ENCODE data around the gene OPA3. TPM values are rescaled to one million over a fixed set of nuclear protein-coding genes. Genes with fewer than 3 reads are reported as not detected.
A peak's percentile ranks its signal among the peaks of the same experiment; 100 is the strongest.

The OPA3 gene
- total RNA-seq, 6 experiments from 2014 or later = 13.3 to 15.5 (median 14.3) TPM

DNA sequence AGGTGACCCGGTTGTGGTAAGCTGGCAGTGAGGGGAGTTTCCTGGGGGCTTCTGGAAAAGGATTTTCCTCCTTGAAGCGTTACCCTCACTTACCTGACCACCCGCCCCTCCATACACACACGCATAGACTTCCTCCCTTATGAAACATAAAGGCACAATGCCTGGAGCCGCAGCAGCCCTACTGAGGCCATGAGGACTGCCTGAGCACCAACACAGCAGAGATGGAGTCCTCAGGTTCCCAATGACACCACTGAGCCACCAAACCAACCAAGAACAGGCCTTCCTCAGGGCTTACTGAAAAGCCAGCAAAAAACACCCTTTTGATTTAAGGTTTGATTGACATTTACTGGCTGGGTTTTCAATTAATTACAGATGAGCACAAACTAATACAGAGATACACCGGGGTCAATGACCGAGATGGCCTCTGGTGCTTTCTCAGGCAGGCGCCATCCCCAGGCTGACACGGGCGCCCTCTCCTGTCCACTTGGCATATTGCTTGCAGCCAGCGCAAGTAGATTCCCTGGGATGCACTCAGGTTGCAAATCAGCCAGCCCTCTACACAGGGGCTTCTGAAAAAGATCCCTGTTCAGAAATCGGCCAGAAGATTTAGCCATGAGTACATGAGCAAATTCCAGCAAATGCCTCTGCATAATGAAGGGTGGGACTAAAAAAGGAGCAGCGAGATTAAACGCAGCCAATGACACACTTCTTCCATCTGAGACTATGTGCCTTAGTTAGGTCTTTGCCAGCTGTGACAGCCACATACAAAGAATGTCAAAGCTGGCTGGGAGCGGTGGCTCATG is 14.8 kb downstream of the OPA3 start:
- peak overlapping the region; percentile 82 for H3K27ac Mint-ChIP-seq
- H3K27me3 Mint-ChIP-seq (ENCODE audit: insufficient read depth) = no peaks in the 10 kb centered on the region; the same call in 1 of the 2 replicates
- no peaks in the 10 kb centered on the region for H3K9me3 Mint-ChIP-seq
- peaks cover 19% of the 10 kb centered on the region for H3K4me1 Mint-ChIP-seq (ENCODE audit: low read depth)
- no peak for DNase-seq
- H3K36me3 Mint-ChIP-seq (ENCODE audit: low read depth) = peaks cover 7% of the 10 kb centered on the region; the same call in 1 of the 2 replicates
- no peak overlapping the region for H3K4me3 Mint-ChIP-seq
- TF ChIP-seq, protein P1, sequence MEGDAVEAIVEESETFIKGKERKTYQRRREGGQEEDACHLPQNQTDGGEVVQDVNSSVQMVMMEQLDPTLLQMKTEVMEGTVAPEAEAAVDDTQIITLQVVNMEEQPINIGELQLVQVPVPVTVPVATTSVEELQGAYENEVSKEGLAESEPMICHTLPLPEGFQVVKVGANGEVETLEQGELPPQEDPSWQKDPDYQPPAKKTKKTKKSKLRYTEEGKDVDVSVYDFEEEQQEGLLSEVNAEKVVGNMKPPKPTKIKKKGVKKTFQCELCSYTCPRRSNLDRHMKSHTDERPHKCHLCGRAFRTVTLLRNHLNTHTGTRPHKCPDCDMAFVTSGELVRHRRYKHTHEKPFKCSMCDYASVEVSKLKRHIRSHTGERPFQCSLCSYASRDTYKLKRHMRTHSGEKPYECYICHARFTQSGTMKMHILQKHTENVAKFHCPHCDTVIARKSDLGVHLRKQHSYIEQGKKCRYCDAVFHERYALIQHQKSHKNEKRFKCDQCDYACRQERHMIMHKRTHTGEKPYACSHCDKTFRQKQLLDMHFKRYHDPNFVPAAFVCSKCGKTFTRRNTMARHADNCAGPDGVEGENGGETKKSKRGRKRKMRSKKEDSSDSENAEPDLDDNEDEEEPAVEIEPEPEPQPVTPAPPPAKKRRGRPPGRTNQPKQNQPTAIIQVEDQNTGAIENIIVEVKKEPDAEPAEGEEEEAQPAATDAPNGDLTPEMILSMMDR (IDR thresholded peaks at IDR 0.05) = peak; percentile 87

DNA sequence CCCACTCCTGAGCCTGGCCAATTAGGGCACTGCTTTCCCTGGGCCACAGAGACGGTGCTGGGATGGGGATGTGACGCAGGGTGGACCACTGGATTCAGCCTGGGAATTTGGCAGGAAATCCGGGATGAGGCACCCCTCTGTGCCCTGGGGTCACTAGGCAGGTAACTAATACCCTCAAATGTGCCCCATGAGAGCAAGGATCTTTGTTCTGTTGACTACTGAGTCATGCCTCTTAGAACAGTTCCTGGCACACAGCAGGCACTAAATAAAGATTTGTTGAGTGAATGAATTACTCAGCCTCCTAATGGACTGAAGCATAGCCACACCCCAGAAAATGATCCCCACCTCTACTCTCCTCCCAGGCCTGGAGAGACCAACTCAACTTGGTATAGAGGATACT is 15.9 kb downstream of the OPA3 start:
- TF ChIP-seq, protein P1 (IDR thresholded peaks at IDR 0.05) = no peak
- Mint-ChIP-seq H3K36me3 (ENCODE audit: low read depth) (peaks cover 7% of the 10 kb centered on the region; the same call in 1 of the 2 replicates), H3K4me3 (peak overlapping the region; percentile 37), H3K27ac (peak overlapping the region; percentile 82), H3K9me3 (no peaks in the 10 kb centered on the region), H3K27me3 (ENCODE audit: insufficient read depth) (no peaks in the 10 kb centered on the region; the same call in 1 of the 2 replicates), H3K4me1 (ENCODE audit: low read depth) (peaks cover 19% of the 10 kb centered on the region)
- DNase-seq = peak; percentile 62

DNA sequence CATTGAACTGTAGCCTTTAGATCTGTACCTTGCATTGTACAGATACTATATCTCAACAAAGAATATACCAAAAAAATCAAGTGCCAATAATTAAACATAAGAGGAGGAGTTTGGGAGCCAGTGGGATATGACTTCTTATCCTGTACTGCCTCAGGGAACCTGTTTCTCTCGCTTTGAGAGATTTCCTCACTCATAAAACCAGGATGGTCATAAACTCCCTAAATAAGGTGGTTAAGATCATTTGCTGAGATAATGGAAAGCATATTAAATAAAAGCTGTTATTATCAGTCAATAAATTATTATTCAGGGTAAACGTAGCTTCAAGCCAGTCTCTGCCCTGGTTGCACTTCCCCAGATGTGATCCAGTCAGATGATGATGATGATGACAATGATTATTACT is 17.0 kb downstream of the OPA3 start:
- Mint-ChIP-seq H3K4me3 (no peak overlapping the region), H3K27ac (peak overlapping the region; percentile 19), H3K36me3 (ENCODE audit: low read depth) (peaks cover 7% of the 10 kb centered on the region; the same call in 1 of the 2 replicates), H3K9me3 (no peaks in the 10 kb centered on the region), H3K27me3 (ENCODE audit: insufficient read depth) (no peaks in the 10 kb centered on the region; the same call in 1 of the 2 replicates), H3K4me1 (ENCODE audit: low read depth) (peaks cover 24% of the 10 kb centered on the region)
- DNase-seq = no peak
- TF ChIP-seq, protein P1 (IDR thresholded peaks at IDR 0.05) = no peak

DNA sequence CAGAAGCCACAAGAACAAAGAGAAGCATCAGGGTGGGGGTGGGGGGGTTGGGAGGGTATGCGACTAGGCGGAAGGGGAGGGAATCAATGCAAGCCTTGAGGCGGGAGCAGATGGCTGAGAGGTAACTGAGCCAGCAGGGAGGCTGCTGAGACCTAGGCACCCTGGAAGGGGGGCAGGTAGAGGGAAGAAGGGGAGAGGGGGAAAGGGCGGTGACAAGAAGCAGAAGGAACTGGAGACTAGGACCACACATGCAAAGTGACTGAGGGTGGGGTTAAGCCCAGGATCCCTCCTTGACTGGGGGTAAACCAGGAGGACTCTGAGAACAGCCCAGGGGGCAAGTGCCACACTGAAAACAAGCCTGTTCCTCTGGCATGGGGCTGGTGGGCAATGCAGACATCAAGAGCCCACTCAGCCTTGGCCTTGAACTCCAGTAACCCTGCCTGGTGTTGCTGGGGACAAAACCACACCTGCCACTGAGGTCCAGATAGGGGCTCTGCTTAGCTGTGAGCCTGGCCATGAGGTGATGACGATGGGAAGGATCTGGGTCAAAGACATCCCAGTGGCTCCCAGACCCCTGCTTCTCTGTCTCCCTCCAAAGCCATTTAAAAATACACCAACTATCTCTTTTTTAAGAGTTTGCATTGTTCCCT is 20.3 kb downstream of the OPA3 start:
- H3K4me3 Mint-ChIP-seq = no peak overlapping the region
- TF ChIP-seq, protein P1 (IDR thresholded peaks at IDR 0.05) = no peak
- no peak for DNase-seq
- H3K4me1 Mint-ChIP-seq (ENCODE audit: low read depth) = peaks cover 15% of the 10 kb centered on the region
- no peak overlapping the region for H3K27ac Mint-ChIP-seq
- no peaks in the 10 kb centered on the region for H3K9me3 Mint-ChIP-seq
- H3K27me3 Mint-ChIP-seq (ENCODE audit: insufficient read depth) = no peaks in the 10 kb centered on the region
- H3K36me3 Mint-ChIP-seq (ENCODE audit: low read depth) = no peaks in the 10 kb centered on the region

- 0 out of 2 replicates have a peak overlapping the region, but pooled peaks have one; percentile 32 for H3K27ac Mint-ChIP-seq
- H3K27me3 Mint-ChIP-seq (ENCODE audit: insufficient read depth) = no peaks in the 10 kb centered on the region; the same call in 1 of the 2 replicates
- no peak overlapping the region for H3K4me3 Mint-ChIP-seq
- no peaks in the 10 kb centered on the region for H3K36me3 Mint-ChIP-seq (ENCODE audit: low read depth)
- TF ChIP-seq, protein P1 (IDR thresholded peaks at IDR 0.05) = no peak
- no peak for DNase-seq
- no peaks in the 10 kb centered on the region for H3K9me3 Mint-ChIP-seq
- peaks cover 6% of the 10 kb centered on the region; the same call in 1 of the 2 replicates for H3K4me1 Mint-ChIP-seq (ENCODE audit: low read depth)
These were observed 23.9 kb downstream of the OPA3 start for GRCh38 chr19:45560686-45561085.

Data from HFFc6 (cell line).